Prostate gland (tissue), 2 donors: ENCODE data around the gene ILDR1.

Experiments used
- POLR2A ChIP-seq: fragments of 450-650 bp; IDR thresholded peaks from one replicate; pipeline ENCODE4 v1.6.1; 2016; ENCODE audit warnings: antibody characterized with exemption, mild to moderate bottlenecking
- TF ChIP-seq, protein P1 (sequence below), 4 experiments: fragments of 200-600 bp in 2 of 4; fragments of 450-650 bp in 2 of 4; sonication (generic) in 2 of 4; IDR thresholded peaks; 1 replicate in 3 of 4; 2 replicates in 1 of 4; pipeline ENCODE4 v1.5.1; 2016 to 2019; ENCODE audit warnings: antibody characterized with exemption in 4 of 4, mild to moderate bottlenecking in 2 of 4, moderate library complexity in 2 of 4

DNA sequence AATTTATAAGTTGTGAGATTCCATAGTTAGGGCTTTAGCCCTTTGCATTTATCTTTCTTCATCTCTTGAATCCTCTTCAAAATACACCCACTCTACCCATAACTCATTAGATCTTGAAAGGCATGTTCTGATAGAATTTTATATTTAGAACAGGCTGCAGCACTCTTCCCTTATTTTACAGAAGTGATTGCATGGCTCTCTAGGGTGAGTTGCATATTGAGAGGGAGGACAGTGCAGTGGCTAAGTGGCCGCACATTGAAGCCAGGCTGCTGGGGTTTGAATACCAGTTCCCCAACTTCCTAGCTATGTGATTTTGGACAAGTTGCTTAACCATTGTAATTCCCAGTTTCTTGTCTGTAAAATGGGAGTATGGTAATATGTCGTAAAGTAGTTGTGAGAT lies 35.6 kb upstream of the ILDR1 start:
- TF ChIP-seq, protein P1, sequence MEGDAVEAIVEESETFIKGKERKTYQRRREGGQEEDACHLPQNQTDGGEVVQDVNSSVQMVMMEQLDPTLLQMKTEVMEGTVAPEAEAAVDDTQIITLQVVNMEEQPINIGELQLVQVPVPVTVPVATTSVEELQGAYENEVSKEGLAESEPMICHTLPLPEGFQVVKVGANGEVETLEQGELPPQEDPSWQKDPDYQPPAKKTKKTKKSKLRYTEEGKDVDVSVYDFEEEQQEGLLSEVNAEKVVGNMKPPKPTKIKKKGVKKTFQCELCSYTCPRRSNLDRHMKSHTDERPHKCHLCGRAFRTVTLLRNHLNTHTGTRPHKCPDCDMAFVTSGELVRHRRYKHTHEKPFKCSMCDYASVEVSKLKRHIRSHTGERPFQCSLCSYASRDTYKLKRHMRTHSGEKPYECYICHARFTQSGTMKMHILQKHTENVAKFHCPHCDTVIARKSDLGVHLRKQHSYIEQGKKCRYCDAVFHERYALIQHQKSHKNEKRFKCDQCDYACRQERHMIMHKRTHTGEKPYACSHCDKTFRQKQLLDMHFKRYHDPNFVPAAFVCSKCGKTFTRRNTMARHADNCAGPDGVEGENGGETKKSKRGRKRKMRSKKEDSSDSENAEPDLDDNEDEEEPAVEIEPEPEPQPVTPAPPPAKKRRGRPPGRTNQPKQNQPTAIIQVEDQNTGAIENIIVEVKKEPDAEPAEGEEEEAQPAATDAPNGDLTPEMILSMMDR (IDR thresholded peaks at IDR 0.05), result no peak
- TF ChIP-seq POLR2A, result no peak
